GM12878 (cell line): ENCODE results near the gene GRPEL2.

Experiments used
- BRCA1 ChIP-seq: IDR thresholded peaks from 2 replicates; pipeline ENCODE4 v1.6.1; 2011; ENCODE audit warnings: low read depth, low read length, improper control_type of control experiment
- EZH2 ChIP-seq: IDR thresholded peaks from 2 replicates; pipeline ENCODE4 v1.6.1; 2012; ENCODE audit warnings: low read depth, mild to moderate bottlenecking, control low read depth, inconsistent platforms, low read length, borderline replicate concordance; ENCODE audit not compliant: control insufficient read depth
- FOXK2 ChIP-seq: fragments of 450-650 bp; IDR thresholded peaks from 2 replicates; pipeline ENCODE4 v1.6.1; 2017; ENCODE audit warnings: mild to moderate bottlenecking, moderate library complexity
- JUNB ChIP-seq: IDR thresholded peaks from 2 replicates; pipeline ENCODE4 v1.6.1; 2016; ENCODE audit warnings: antibody characterized with exemption, mild to moderate bottlenecking
- POLR2AphosphoS2 ChIP-seq: IDR thresholded peaks from 2 replicates; pipeline ENCODE4 v1.6.1; 2011; ENCODE audit warnings: low read depth, mild to moderate bottlenecking, low read length, improper control_type of control experiment, moderate library complexity
- YY1 ChIP-seq: IDR thresholded peaks from 2 replicates; pipeline ENCODE4 v1.6.1; 2011; ENCODE audit warnings: low read depth, mild to moderate bottlenecking, low read length
- TF ChIP-seq, protein P1 (sequence below), 3 experiments: IDR thresholded peaks in 2 of 3; conservative IDR thresholded peaks in 1 of 3; 2 replicates each; pipeline ENCODE4 v1.5.1; 2011; ENCODE audit warnings: low read depth in 3 of 3, low read length in 3 of 3, mild to moderate bottlenecking in 3 of 3, control low read depth in 2 of 3, moderate library complexity in 2 of 3, inconsistent platforms in 1 of 3, mixed read lengths in 1 of 3; ENCODE audit not compliant: control insufficient read depth in 2 of 3, insufficient read depth in 1 of 3; ENCODE audit errors: extremely low read depth in 1 of 3
- TF ChIP-seq, protein P2 (sequence below): IDR thresholded peaks from 2 replicates; pipeline ENCODE4 v1.6.1; 2012; ENCODE audit warnings: low read depth, low read length, improper control_type of control experiment

DNA sequence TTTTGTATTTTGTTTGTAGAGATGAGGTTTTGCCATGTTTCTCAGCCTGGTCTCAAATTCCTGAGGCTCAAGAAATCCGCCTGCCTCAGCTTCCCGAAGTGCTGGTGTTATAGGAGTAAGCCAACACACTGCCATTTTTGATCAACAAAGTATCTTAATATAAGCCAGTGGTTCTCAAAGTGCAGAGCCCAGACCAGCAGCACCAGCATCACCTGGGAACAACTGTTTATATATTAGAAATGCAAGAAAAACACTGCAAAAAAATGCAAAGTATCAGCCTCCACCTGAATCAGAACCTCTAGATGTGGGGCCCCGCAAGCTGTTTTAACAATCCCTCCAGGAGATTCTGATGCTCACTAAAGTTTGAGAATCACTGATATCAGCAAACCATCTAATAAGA is 27.6 kb downstream of the GRPEL2 start:
- TF ChIP-seq EZH2 (no peak), BRCA1 (no peak), POLR2AphosphoS2 (no peak), JUNB (no peak), FOXK2 (no peak), YY1 (no peak)
- TF ChIP-seq, protein P1, sequence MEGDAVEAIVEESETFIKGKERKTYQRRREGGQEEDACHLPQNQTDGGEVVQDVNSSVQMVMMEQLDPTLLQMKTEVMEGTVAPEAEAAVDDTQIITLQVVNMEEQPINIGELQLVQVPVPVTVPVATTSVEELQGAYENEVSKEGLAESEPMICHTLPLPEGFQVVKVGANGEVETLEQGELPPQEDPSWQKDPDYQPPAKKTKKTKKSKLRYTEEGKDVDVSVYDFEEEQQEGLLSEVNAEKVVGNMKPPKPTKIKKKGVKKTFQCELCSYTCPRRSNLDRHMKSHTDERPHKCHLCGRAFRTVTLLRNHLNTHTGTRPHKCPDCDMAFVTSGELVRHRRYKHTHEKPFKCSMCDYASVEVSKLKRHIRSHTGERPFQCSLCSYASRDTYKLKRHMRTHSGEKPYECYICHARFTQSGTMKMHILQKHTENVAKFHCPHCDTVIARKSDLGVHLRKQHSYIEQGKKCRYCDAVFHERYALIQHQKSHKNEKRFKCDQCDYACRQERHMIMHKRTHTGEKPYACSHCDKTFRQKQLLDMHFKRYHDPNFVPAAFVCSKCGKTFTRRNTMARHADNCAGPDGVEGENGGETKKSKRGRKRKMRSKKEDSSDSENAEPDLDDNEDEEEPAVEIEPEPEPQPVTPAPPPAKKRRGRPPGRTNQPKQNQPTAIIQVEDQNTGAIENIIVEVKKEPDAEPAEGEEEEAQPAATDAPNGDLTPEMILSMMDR (IDR thresholded peaks at IDR 0.05 in 2 of 3, conservative IDR thresholded peaks at IDR 0.05 in 1 of 3; ENCODE audit: control insufficient read depth in 2 of 3, extremely low read depth in 1 of 3, insufficient read depth in 1 of 3, low read depth in 3 of 3, low read length in 3 of 3), result no peak
- TF ChIP-seq, protein P2, sequence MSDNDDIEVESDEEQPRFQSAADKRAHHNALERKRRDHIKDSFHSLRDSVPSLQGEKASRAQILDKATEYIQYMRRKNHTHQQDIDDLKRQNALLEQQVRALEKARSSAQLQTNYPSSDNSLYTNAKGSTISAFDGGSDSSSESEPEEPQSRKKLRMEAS, result no peak
